DMS53 treated with DMSO at 0.1 percent for 48 hours (cell line): ENCODE results near the gene GRIN2A.

Source experiments
- DNase-seq: peaks from one replicate; lab custom pipeline; 2025; ENCODE audit not compliant: unreplicated experiment; lab: John Stamatoyannopoulos, UW

Gene GRIN2A

GRCh38 chr16:10137341-10137740 is 44.9 kb downstream of the GRIN2A start:
- no peak for DNase-seq

- DNase-seq: no peak
Measured at GRCh38 chr16:10136916-10137315, 45.3 kb downstream of the GRIN2A start.

- no peak for DNase-seq
Measured at GRCh38 chr16:10130538-10130937, 51.7 kb downstream of the GRIN2A start.

DNA sequence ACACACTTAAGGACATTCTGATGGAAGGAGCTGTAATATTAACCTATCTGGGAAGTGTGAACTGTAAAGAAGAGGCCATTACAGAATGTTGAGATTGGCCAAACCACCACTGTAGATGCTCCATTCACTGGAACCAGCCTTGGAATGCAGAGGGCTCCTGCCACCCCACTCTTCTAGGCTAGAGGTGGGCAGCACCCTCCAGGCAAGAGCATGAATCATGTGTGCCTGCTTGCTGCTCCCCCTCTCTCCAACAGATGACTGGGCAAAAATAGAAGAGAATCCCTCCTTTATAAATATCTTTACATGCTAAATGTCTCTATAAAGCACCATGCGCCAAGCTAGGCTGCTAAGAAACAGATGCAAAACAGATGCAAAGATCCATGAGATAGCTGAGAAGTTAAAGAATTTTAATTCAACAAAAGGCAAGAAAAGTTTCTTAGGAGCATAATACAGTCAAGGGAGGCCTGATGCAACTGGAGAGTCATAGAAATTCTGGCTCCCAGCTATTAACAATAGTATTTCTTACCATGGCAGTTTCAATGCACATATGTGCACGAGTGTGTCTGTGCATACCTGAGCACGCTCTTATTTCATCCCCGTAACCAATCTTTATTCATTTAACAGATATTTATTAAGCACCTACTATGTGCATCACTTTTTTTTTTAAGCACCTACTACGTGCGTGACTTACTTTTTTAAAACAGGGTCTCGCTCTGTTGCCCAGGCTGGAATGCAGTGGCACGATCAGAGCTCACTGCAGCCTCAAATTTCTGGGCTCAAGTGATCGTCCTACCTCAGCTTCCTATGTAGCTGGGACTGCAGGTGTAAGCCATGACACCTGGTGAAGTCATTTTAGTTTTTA is 53.6 kb downstream of the GRIN2A start:
- DNase-seq: no peak

- DNase-seq: no peak
Measured at GRCh38 chr16:10126686-10127085, 55.5 kb downstream of the GRIN2A start.

- no peak for DNase-seq
Measured at GRCh38 chr16:10123141-10123540, 59.1 kb downstream of the GRIN2A start.

DNA sequence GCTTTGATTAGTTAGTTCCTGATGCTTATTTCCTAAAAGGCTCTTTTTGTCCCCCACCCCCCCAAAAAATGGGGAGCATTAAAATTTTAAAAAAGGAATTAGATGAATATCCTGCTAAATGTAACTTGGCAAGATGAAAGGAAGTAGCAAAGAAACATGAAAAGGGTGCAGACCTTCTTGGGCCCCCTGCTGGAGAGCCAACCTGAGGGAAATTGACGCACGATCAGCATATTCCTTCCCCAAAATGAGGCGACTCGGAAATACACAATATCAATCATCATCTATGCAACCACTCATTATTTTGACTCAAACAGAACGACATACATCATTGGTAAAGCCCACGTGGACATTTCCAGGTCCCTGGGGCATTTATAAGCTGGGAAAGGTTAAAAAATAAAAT is 59.7 kb downstream of the GRIN2A start:
- no peak for DNase-seq

GRCh38 chr16:10121897-10122425 is 60.3 kb downstream of the GRIN2A start:
- DNase-seq: no peak

- no peak for DNase-seq
Measured at GRCh38 chr16:10121491-10121890, 60.7 kb downstream of the GRIN2A start.

- DNase-seq: no peak
Measured at GRCh38 chr16:10120953-10121352, 61.3 kb downstream of the GRIN2A start.

- no peak for DNase-seq
Measured at GRCh38 chr16:10114409-10114808, 67.8 kb downstream of the GRIN2A start.

DNA sequence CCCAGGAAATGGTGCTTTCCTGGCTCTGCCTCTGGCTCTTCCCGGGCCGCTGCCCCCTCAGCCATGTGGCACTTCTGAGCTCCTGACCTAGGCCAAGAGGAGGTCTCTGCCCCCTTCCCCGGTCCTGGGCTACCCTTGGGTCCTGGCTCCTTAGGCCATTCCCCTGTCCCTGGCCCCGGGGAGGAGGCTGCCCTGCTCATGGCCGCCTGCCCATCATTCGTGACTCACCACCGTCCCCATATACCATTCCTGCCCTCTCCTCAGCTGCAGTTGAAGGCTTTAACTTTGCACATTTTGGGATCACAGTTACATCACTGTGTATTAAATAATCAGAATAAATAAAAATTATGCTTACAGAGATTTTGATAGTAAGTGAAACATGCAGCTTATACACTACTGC is 69.0 kb downstream of the GRIN2A start:
- no peak for DNase-seq

DNA sequence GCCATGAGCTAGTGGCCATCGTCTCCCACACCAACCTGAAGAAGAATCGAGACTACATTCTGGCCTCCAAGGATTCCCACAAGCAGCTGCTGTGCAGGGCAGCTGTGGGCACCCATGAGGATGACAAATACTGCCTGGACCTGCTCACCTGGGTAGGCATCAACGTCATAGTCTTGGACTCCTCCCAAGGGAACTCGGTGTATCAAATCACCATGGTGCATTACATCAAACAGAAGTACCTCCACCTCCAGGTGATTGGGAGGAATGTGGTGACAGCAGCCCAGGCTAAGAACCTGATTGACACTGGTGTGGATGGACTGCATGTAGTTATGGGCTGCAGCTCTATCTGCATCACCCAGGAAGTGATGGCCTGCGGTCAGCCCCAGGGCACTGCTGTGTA is 70.2 kb downstream of the GRIN2A start:
- no peak for DNase-seq

- DNase-seq: no peak
Measured at GRCh38 chr16:10111156-10111761, 71.0 kb downstream of the GRIN2A start.

DNA sequence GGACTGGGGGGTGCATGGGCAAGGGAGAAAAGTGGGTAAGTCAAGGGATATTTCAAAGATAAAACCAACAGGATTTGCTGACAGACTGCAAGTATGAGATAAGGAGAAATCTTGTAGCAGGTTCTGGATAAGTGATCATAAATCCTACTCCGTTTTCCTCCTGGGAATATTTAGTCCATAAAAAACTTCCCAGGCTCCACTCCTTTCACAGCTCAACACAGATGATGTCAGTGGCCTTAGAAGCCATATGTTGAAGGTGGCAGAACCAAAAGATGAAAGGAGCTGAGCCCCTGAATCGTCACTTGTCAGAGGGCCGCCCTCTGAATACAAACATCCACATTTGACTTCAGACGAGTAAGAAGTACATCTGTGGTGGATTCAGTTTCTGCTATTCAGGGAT is 71.7 kb downstream of the GRIN2A start:
- DNase-seq: no peak

GRCh38 chr16:10107081-10107480 is 75.1 kb downstream of the GRIN2A start:
- no peak for DNase-seq

GRCh38 chr16:10103700-10104099 is 78.5 kb downstream of the GRIN2A start:
- DNase-seq: no peak

- no peak for DNase-seq
Measured at GRCh38 chr16:10103118-10103517, 79.1 kb downstream of the GRIN2A start.

GRCh38 chr16:10100829-10101228 is 81.4 kb downstream of the GRIN2A start:
- no peak for DNase-seq

- DNase-seq: no peak
Measured at GRCh38 chr16:10098991-10099390, 83.2 kb downstream of the GRIN2A start.

DNA sequence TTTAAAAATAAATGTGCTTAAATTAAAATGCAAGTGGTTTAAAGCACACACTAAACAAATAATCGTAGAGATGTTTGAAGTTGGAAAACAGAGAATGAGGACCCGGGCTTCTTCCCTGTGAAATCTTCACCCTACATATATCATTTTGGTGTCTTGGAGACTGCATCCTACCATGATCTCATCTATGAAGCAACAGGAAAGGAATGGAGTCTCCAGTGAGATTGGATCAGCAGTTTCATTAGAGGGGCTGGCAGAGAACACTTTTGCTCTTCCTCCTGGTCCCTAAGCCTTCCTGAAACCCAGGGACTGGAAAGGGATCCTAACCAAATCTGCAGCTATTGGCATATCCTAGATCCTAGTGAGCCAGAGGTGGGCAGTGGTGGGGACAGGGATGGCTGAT is 85.0 kb downstream of the GRIN2A start:
- DNase-seq: no peak

DNA sequence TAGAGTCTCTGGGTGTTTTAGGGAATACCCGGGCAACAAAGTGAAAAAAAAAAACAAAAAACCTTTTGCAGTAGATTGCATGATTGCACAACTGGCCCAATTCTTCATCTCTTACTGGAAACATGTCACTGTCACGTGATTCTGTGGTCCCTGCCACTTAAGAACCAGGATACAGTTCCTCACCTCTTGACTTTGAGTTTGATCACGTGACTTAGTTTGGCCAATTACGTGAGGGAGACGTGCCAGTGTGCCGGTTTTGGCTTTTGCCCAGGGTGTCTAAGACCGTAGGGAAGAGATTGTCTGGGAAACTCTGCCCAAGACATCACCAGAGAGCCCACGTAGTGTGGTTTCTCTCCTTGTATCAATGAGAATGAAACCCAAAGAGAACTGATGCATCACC is 88.7 kb downstream of the GRIN2A start:
- no peak for DNase-seq
